Measurements from ENCODE around the gene STC2. TPM values are rescaled to one million over a fixed set of nuclear protein-coding genes. Genes with fewer than 3 reads are reported as not detected.

STC2 gene
- total and polyA plus RNA-seq, 2 of the 4 experiments (the other 2 are of a cell fraction): 87.5 to 270 TPM

- no CpG with 5 or more reads among the region's 6 CpGs for WGBS, 2 experiments (ENCODE audit: extremely low coverage in 2 of 2, insufficient read length in 1 of 2)
- no peak overlapping the region; the same call in 1 of the 2 replicates for H3K4me3 ChIP-seq (ENCODE audit: insufficient read depth, low read depth, low read length)
- TF ChIP-seq MAZ (IDR thresholded peaks at IDR 0.05; ENCODE audit: borderline replicate concordance, low read depth, low read length): no peak
- TF ChIP-seq SMC3 (IDR thresholded peaks at IDR 0.05; ENCODE audit: low read depth, low read length): no peak
- TF ChIP-seq, protein P1, sequence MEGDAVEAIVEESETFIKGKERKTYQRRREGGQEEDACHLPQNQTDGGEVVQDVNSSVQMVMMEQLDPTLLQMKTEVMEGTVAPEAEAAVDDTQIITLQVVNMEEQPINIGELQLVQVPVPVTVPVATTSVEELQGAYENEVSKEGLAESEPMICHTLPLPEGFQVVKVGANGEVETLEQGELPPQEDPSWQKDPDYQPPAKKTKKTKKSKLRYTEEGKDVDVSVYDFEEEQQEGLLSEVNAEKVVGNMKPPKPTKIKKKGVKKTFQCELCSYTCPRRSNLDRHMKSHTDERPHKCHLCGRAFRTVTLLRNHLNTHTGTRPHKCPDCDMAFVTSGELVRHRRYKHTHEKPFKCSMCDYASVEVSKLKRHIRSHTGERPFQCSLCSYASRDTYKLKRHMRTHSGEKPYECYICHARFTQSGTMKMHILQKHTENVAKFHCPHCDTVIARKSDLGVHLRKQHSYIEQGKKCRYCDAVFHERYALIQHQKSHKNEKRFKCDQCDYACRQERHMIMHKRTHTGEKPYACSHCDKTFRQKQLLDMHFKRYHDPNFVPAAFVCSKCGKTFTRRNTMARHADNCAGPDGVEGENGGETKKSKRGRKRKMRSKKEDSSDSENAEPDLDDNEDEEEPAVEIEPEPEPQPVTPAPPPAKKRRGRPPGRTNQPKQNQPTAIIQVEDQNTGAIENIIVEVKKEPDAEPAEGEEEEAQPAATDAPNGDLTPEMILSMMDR (conservative IDR thresholded peaks at IDR 0.05; ENCODE audit: low read depth, low read length): no peak
- TF ChIP-seq RAD21 (IDR thresholded peaks at IDR 0.05; ENCODE audit: low read length): no peak
- TF ChIP-seq USF2 (IDR thresholded peaks at IDR 0.05; ENCODE audit: low read depth, low read length): no peak
- TF ChIP-seq MXI1 (IDR thresholded peaks at IDR 0.05; ENCODE audit: borderline replicate concordance, low read depth, low read length): no peak
- TF ChIP-seq CEBPB (IDR thresholded peaks at IDR 0.05; ENCODE audit: low read depth, low read length): no peak
- TF ChIP-seq RFX5 (IDR thresholded peaks at IDR 0.05; ENCODE audit: low read depth, low read length): no peak
- TF ChIP-seq POLR2A (IDR thresholded peaks at IDR 0.05; ENCODE audit: low read depth, low read length): no peak
- no peak for TF ChIP-seq NFE2L2 (IDR thresholded peaks at IDR 0.05; ENCODE audit: low read depth, low read length)
- no peak for TF ChIP-seq RCOR1 (IDR thresholded peaks at IDR 0.05; ENCODE audit: insufficient replicate concordance, low read length)
- TF ChIP-seq MAFK (IDR thresholded peaks at IDR 0.05; ENCODE audit: low read depth, low read length): no peak
- no peak for TF ChIP-seq ELK1 (IDR thresholded peaks at IDR 0.05; ENCODE audit: borderline replicate concordance, low read depth, low read length)
- no peak for TF ChIP-seq BHLHE40 (IDR thresholded peaks at IDR 0.05; ENCODE audit: low read depth, low read length)
Observed at GRCh38 chr5:173316339-173317020, 11.7 kb downstream of the STC2 start.

More at GRCh38 chr5:173316339-173317020, 11.7 kb downstream of the STC2 start:
- Histone ChIP-seq H3K36me3 (ENCODE audit: control insufficient read depth, insufficient read depth, low read length) (peaks cover 47% of the 10 kb centered on the region), H2BK20ac (ENCODE audit: low read depth, low read length) (no peak overlapping the region), H2BK15ac (ENCODE audit: low read depth, low read length) (no peak overlapping the region), H3K27me3 (ENCODE audit: control insufficient read depth, insufficient read depth, low read length) (no peaks in the 10 kb centered on the region), H4K20me1 (ENCODE audit: insufficient read depth, low read length) (peaks cover 57% of the 10 kb centered on the region), H4K8ac (ENCODE audit: low read depth in 2 of 2, low read length in 2 of 2) (peak overlapping the region; percentile 24 to 26; a peak in 2 of 4 replicates), H4K91ac (ENCODE audit: insufficient read depth, low read depth, low read length) (peak overlapping the region; percentile 3), H3K4ac (ENCODE audit: low read depth, low read length) (peak overlapping the region; percentile 44), H3K56ac (ENCODE audit: extremely low read depth, insufficient read depth, low read length) (0 out of 2 replicates have a peak overlapping the region, but pooled peaks have one; percentile 14), H3K14ac (replicated peaks; ENCODE audit: low read depth, low read length) (peak overlapping the region; percentile 61), H2AK5ac (ENCODE audit: low read depth, low read length) (peak overlapping the region; percentile 8; the same call in 1 of the 2 replicates), H2BK120ac (ENCODE audit: low read depth, low read length) (no peak overlapping the region), H3K18ac (ENCODE audit: low read depth, low read length) (peak overlapping the region; percentile 4; the same call in 1 of the 2 replicates), H3K23ac (ENCODE audit: low read depth, low read length) (peak overlapping the region; percentile 1; the same call in 1 of the 2 replicates), H3K4me1 (ENCODE audit: control insufficient read depth, insufficient read depth, low read length) (peaks cover 37% of the 10 kb centered on the region; the same call in 1 of the 2 replicates), H3K9me3 (ENCODE audit: control insufficient read depth, insufficient read depth, low read length) (no peaks in the 10 kb centered on the region), H2AFZ (replicated peaks; ENCODE audit: low read length, poor library complexity) (no peak overlapping the region), H3K9ac (ENCODE audit: low read depth, low read length) (peak overlapping the region; percentile 24), H3K27ac (ENCODE audit: insufficient read depth, low read length) (peak overlapping the region; percentile 59; the same call in 1 of the 2 replicates), H3K9me1 (ENCODE audit: insufficient read depth, low read length) (peaks cover 6% of the 10 kb centered on the region), H2AK9ac (replicated peaks; ENCODE audit: low read depth, low read length, poor library complexity) (no peak overlapping the region), H3K4me2 (ENCODE audit: low read depth, low read length) (peak overlapping the region; percentile 32), H3K79me1 (ENCODE audit: low read depth in 1 of 2, low read length in 2 of 2) (peaks cover 12 to 48% of the 10 kb centered on the region in 2 experiments), H2BK5ac (ENCODE audit: low read depth, low read length, poor library complexity, severe bottlenecking) (peak overlapping the region; percentile 56), H4K5ac (ENCODE audit: low read depth, low read length) (no peak overlapping the region)
- dilution Hi-C loops (cut with HindIII; ENCODE audit: low sequenced_read_pairs, unreplicated experiment): no loop called here
- no TSS peak for BruUV-seq (replicated peaks)
- ChIA-PET POLR2A (ENCODE audit: unreplicated experiment) (interaction anchor here (1.1 kb wide), 1 partner anchor 508 kb away, joined by 3 read pairs; no protein-coding TSS in a partner anchor), CTCF (interaction anchor here (0.6 to 1.8 kb wide), 7 partner anchors 15 to 546 kb away, joined by 3 to 5 read pairs (median 4); partner anchors contain the start of gene DUSP1)
- in situ Hi-C loops (cut with MboI; ENCODE audit: low sequenced_read_pairs): no loop called here
- no peak for DNase-seq
- ATAC-seq (ENCODE audit: low read depth): no peak
- intact Hi-C loops (cut with micrococcal nuclease): no loop called here

Measured in IMR-90 (cell line).